Retinal pigment epithelial cell (primary cell): ENCODE results near the gene RPL10.

Experiments
- DNase-seq: peaks from one replicate; pipeline ENCODE4 v3.0.0-alpha.2; 2010; ENCODE audit warnings: low read depth
- H3K4me3 ChIP-seq: 2 replicates; pipeline ENCODE4 v1.5.1; 2011; ENCODE audit warnings: mild to moderate bottlenecking, low read length, control low read depth, moderate library complexity
- CTCF ChIP-seq: conservative IDR thresholded peaks from 2 replicates; pipeline ENCODE4 v1.5.1; 2011; ENCODE audit warnings: low read depth, low read length, control low read depth, inconsistent platforms

Gene RPL10

GRCh38 chrX:154448484-154448883, 50.3 kb downstream of the RPL10 start:
- DNase-seq = no peak
- no peak overlapping the region for H3K4me3 ChIP-seq

GRCh38 chrX:154449618-154450017, 51.4 kb downstream of the RPL10 start:
- TF ChIP-seq CTCF = no peak

More at GRCh38 chrX:154448484-154448883, 50.3 kb downstream of the RPL10 start:
- no peak for TF ChIP-seq CTCF

GRCh38 chrX:154450312-154450711, 52.1 kb downstream of the RPL10 start:
- no peak for DNase-seq
- TF ChIP-seq CTCF = no peak
- H3K4me3 ChIP-seq = no peak overlapping the region

More at GRCh38 chrX:154449618-154450017, 51.4 kb downstream of the RPL10 start:
- no peak overlapping the region for H3K4me3 ChIP-seq
- no peak for DNase-seq
